KOPT-K1 (cell line): ENCODE measurements around the gene CYP2S1.
"Not testable (repeated sequence)": the region's sequence is repeated elsewhere in the genome, so short reads cannot be mapped to it uniquely, and the experiment has no call there.

Experiments used
- H3K27ac ChIP-seq: fragments of 200-600 bp; sonication (generic); 2 replicates; pipeline ENCODE4 v1.5.1; 2016; ENCODE audit warnings: antibody characterized with exemption, mild to moderate bottlenecking, low read depth, low read length; ENCODE audit not compliant: poor library complexity, severe bottlenecking
- H3K36me3 ChIP-seq: fragments of 200-600 bp; sonication (generic); 2 replicates; pipeline ENCODE4 v1.5.1; 2017; ENCODE audit warnings: antibody characterized with exemption, mild to moderate bottlenecking, low read length, moderate library complexity; ENCODE audit not compliant: insufficient read depth
- H3K9me3 ChIP-seq: fragments of 200-600 bp; sonication (generic); 2 replicates; pipeline ENCODE4 v1.5.1; 2017; ENCODE audit warnings: antibody characterized with exemption, low read length, mild to moderate bottlenecking; ENCODE audit not compliant: insufficient read depth, poor library complexity, severe bottlenecking

The CYP2S1 gene

GRCh38 chr19:41218249-41218614 is 25.2 kb downstream of the CYP2S1 start:
- H3K9me3 ChIP-seq = no peaks in the 10 kb centered on the region
- H3K27ac ChIP-seq = no peak overlapping the region
- no peaks in the 10 kb centered on the region for H3K36me3 ChIP-seq

DNA sequence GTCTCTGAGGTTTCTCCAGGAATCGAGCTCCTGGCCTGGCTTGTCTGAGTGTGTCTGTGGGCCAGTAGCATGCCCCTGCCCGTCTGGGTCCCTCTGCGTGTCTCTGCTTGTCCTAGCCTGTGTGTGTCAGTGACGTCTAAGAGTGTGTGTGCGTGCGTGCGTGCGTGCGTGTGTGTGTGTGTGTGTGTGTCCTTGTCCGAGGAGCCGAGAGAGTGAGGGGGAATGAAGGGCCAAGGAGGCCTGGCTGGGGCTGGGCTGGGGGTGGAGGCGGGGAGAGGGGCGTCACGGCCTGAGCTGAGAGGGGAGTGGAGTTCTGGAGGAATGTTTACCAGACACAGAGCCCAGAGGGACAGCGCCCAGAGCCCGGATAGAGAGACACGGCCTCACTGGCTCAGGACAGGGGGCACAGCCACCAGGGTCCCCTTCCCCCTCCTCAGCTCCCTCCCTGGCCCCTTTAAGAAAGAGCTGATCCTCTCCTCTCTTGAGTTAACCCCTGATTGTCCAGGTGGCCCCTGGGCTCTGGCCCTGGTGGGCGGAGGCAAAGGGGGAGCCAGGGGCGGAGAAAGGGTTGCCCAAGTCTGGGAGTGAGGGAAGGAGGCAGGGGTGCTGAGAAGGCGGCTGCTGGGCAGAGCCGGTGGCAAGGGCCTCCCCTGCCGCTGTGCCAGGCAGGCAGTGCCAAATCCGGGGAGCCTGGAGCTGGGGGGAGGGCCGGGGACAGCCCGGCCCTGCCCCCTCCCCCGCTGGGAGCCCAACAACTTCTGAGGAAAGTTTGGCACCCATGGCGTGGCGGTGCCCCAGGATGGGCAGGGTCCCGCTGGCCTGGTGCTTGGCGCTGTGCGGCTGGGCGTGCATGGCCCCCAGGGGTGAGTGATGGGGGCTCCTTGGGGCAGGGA is 25.8 kb downstream of the CYP2S1 start, which contains the start of gene AXL:
AXL (plus strand) TSS at position 609 of the 893 bp plus-strand sequence; CDS start at position 779, 170 bp downstream.
- no peaks in the 10 kb centered on the region for H3K9me3 ChIP-seq
- no peak within 1 kb of the TSS for H3K27ac ChIP-seq

GRCh38 chr19:41219924-41220567 is 27.0 kb downstream of the CYP2S1 start:
- Histone ChIP-seq H3K27ac (no peak overlapping the region), H3K36me3 (no peaks in the 10 kb centered on the region), H3K9me3 (no peaks in the 10 kb centered on the region)

More for the DNA sequence above, 25.8 kb downstream of the CYP2S1 start, which contains the start of gene AXL:
- H3K36me3 ChIP-seq = no peaks in the 10 kb centered on the region

- H3K27ac ChIP-seq = no peak overlapping the region
- no peaks in the 10 kb centered on the region for H3K9me3 ChIP-seq
- H3K36me3 ChIP-seq = no peaks in the 10 kb centered on the region
Measured at GRCh38 chr19:41220811-41221210, 27.8 kb downstream of the CYP2S1 start.

DNA sequence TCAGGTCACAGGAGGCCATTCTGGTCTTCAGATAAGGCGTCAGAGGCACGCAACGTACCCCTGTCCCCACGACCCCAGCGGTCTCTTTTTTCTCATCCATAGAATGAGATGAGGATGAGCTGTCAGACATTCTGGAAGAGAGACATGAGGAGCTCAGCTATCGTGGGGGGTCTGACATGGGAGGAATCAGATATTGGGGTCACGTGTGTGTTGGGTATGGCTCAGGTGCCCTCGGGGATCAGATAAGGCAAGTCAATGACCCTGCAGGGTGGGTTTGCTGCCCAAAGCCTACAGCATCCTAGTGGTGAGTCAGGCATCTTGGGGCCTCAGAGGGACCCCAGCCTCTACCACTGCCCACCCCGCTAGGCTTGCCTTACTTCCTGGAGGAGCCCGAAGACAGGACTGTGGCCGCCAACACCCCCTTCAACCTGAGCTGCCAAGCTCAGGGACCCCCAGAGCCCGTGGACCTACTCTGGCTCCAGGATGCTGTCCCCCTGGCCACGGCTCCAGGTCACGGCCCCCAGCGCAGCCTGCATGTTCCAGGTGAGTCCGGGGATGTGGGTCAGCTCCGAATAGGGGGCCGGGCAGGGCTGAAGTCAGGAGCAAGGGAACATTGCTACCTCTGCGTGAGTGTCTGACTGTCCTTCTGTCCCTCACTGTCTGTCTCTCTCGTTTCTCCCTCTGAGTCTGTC is 28.6 kb downstream of the CYP2S1 start:
- no peaks in the 10 kb centered on the region for H3K36me3 ChIP-seq
- H3K9me3 ChIP-seq = no peaks in the 10 kb centered on the region
- no peak overlapping the region for H3K27ac ChIP-seq

GRCh38 chr19:41222240-41222639 is 29.2 kb downstream of the CYP2S1 start:
- no peaks in the 10 kb centered on the region for H3K36me3 ChIP-seq
- no peak overlapping the region for H3K27ac ChIP-seq
- no peaks in the 10 kb centered on the region for H3K9me3 ChIP-seq

DNA sequence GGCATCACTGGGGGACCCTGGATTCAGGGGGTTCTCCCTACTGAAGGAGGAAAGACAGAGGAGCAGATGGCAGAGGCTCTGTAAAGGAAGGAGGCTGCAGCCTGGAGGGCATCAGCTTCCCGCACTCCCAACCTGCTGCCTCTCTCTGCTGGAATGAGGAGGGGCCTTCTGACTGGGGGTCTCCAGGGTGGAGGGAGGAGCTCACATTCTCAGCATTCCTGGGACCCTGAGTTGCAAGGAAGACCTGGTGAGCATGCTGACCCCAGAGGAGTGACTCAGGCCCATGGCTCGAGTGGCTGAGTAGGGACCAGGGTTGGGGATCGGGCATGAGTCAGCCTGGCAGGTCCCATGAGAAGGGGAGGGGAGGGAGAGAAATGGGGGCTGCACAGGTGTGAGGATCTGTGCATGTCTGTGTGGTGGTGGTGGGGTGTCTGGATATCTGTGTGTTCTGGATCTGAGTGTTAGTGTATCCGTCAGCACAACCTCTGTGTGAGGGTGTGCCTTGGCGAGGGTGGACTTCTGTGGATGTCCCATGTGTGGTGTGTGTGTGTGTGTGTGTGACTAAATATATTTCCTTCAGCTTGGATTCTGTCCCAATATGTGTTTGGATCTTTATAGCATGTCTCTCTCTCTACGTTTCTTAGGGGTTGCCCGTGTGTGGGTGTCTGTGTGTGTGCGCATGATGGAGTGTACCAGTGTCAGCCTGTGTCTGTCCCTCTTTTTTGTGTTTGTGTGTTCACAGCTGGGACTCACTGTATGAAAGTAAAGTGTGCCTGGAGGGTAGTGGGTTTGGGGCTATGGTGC is 30.6 kb downstream of the CYP2S1 start:
- Histone ChIP-seq H3K36me3 (no peaks in the 10 kb centered on the region), H3K27ac (no peak overlapping the region), H3K9me3 (no peaks in the 10 kb centered on the region)

DNA sequence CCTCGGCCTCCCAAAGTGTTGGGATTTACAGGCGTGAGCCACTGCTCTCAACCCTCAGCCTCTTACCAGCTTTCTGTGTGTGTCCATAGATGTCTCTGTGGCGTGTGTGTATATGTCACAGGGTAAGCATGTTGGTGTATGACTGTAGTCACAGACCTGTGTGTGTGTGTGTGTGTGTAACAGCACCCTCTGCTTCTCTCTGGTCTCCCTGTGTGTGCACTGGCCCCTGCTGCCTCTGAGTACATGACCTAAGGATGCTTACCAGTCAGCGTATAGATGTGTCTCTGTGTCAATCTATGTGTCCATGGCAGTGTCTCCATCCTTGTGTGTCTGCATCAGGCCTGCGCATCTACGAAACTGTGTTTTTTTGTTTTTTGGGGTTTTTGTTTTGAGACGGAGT is 31.6 kb downstream of the CYP2S1 start:
- H3K27ac ChIP-seq = no peak overlapping the region
- H3K36me3 ChIP-seq = no peaks in the 10 kb centered on the region
- H3K9me3 ChIP-seq = no peaks in the 10 kb centered on the region

GRCh38 chr19:41225238-41226052 is 32.4 kb downstream of the CYP2S1 start:
- H3K36me3 ChIP-seq = no peaks in the 10 kb centered on the region
- no peaks in the 10 kb centered on the region for H3K9me3 ChIP-seq
- no peak overlapping the region for H3K27ac ChIP-seq

- H3K9me3 ChIP-seq = no peaks in the 10 kb centered on the region
- no peak overlapping the region for H3K27ac ChIP-seq
- H3K36me3 ChIP-seq = no peaks in the 10 kb centered on the region
Measured at GRCh38 chr19:41226053-41226873, 33.2 kb downstream of the CYP2S1 start.

DNA sequence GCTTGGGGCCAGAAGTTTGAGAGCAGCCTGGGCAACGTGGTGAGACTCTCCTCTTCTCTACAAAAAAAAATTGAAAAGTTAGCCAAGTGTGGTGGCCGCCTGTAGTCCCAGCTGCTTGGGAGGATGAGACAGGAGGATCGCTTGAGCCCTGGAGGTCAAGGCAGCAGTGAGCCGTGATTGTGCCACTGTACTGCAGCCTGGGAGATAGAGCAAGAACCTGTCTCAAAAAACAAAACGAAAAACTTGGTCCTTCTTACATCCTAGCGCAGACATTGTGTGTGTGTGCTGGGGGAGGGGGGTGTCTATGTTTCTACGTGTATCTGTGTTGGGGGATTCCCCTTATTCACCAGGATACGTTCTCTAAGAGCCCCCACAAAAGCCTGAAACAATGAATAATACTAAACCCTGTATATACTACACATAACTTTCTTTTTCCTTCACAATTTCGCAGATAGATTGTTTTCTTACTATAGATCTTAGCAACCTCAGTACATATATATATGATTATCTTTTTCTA is 33.9 kb downstream of the CYP2S1 start:
- Histone ChIP-seq H3K27ac (no peak overlapping the region), H3K9me3 (no peaks in the 10 kb centered on the region), H3K36me3 (no peaks in the 10 kb centered on the region)

DNA sequence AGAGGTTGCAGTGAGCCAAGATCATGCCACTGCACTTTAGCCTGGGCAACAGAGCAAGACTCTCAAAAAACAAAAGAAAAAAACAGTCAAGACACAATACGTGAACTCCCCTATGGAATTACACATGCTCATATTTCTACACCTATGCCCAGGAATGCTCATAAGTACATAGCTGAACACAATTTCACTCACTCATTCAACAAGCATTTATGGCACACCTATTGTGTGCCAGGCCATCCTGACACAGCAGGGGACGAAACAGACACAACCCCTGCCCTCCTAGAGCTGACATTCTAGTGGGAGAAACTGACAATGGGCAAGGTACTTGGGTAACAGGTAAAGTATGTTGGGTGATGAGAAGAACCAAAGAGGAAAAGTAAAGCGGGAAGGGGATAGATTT is 35.5 kb downstream of the CYP2S1 start:
- H3K27ac ChIP-seq = no peak overlapping the region
- no peaks in the 10 kb centered on the region for H3K36me3 ChIP-seq
- no peaks in the 10 kb centered on the region for H3K9me3 ChIP-seq

DNA sequence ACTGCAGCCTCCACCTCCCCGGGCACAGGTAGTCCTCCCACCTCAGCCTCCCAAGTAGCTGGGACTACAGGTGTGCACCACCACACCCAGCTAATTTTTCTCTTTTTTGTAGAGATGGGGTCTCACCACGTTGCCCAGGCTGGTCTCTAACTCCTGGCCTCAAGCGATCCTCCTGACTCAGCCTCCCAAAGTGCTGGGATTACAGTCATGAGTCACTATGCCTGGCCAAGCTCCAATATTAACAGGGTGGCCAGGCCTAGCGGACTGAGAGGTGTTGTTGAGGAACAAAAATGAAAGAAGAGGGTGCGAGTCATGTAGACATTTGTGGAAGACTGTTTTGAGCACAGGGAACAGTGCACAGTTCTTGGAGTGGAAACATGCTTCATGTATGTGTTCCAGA is 36.3 kb downstream of the CYP2S1 start:
- H3K36me3 ChIP-seq, H3K9me3 ChIP-seq, H3K27ac ChIP-seq: not testable (repeated sequence)
